Stimulated activated CD8-positive, alpha-beta memory T cell treated with anti-CD3 and anti-CD28 coated beads, Interleukin-4, amount 100 ng/mL, for 1 hour (primary cell): ENCODE data around the gene CHMP3.

Experiments used
- DNase-seq, 2 donors: peaks; one replicate each; pipeline ENCODE4 v3.0.0-alpha.2; 2020; ENCODE audit warnings: low read depth in 2 of 2, low spot score in 1 of 2

CHMP3 gene

GRCh38 chr2:86470890-86471289 lies 92.4 kb downstream of the CHMP3 start:
- no peak for DNase-seq

- DNase-seq, result no peak
These were observed 94.8 kb downstream of the CHMP3 start for GRCh38 chr2:86468162-86469033.

- no peak for DNase-seq
These were observed 96.9 kb downstream of the CHMP3 start for GRCh38 chr2:86466306-86466705.

GRCh38 chr2:86464652-86465051 lies 98.6 kb downstream of the CHMP3 start:
- no peak for DNase-seq

GRCh38 chr2:86461042-86461743 lies 102.0 kb downstream of the CHMP3 start:
- no peak for DNase-seq

GRCh38 chr2:86455181-86455580 lies 108.1 kb downstream of the CHMP3 start:
- DNase-seq, result no peak

GRCh38 chr2:86454238-86454637 lies 109.0 kb downstream of the CHMP3 start:
- DNase-seq, result no peak

GRCh38 chr2:86453836-86454235 lies 109.4 kb downstream of the CHMP3 start:
- DNase-seq, result no peak
